HEK293T (cell line): ENCODE measurements around the gene TANC1.

Experiments used
- CTCF ChIA-PET: fragments of 350-600 bp; formaldehyde crosslinking; extraction: SDS; loops from one replicate; lab custom pipeline; 2021; ENCODE audit warnings: antibody characterized with exemption, inconsistent platforms; lab: Yijun Ruan, JAX
- POLR2A ChIA-PET: fragments of 350-600 bp; formaldehyde crosslinking; extraction: SDS; loops from one replicate; lab custom pipeline; 2020; ENCODE audit warnings: antibody characterized with exemption, inconsistent platforms; lab: Yijun Ruan, JAX
- DNase-seq: peaks from one replicate; pipeline ENCODE4 v3.0.0; 2012; ENCODE audit warnings: mixed read lengths; ENCODE audit errors: extremely low spot score
- ARNT ChIP-seq: fragments of 450-650 bp; IDR thresholded peaks from 2 replicates; pipeline ENCODE4 v1.6.1; 2017; ENCODE audit warnings: mild to moderate bottlenecking
- BHLHE40 ChIP-seq: fragments of 450-650 bp; IDR thresholded peaks from 2 replicates; pipeline ENCODE4 v1.6.1; 2016; ENCODE audit warnings: mild to moderate bottlenecking, moderate library complexity, borderline replicate concordance
- CTBP1 ChIP-seq: fragments of 450-650 bp; IDR thresholded peaks from 2 replicates; pipeline ENCODE4 v1.6.1; 2016; ENCODE audit warnings: borderline replicate concordance
- ELF4 ChIP-seq: fragments of 450-650 bp; IDR thresholded peaks from 2 replicates; pipeline ENCODE4 v1.6.1; 2017; ENCODE audit warnings: antibody characterized with exemption
- FOXA1 ChIP-seq: fragments of 450-650 bp; IDR thresholded peaks from 2 replicates; pipeline ENCODE4 v1.6.1; 2016; ENCODE audit warnings: mild to moderate bottlenecking
- FOXK2 ChIP-seq: fragments of 450-650 bp; IDR thresholded peaks from 2 replicates; pipeline ENCODE4 v1.6.1; 2016; ENCODE audit warnings: mild to moderate bottlenecking
- FOXM1 ChIP-seq: fragments of 450-650 bp; IDR thresholded peaks from 2 replicates; pipeline ENCODE4 v1.6.1; 2017; ENCODE audit warnings: mild to moderate bottlenecking, borderline replicate concordance
- HDGF ChIP-seq: fragments of 450-650 bp; IDR thresholded peaks from 2 replicates; pipeline ENCODE4 v1.6.1; 2017; ENCODE audit warnings: antibody characterized with exemption, borderline replicate concordance
- L3MBTL2 ChIP-seq: fragments of 450-650 bp; conservative IDR thresholded peaks from 2 replicates; pipeline ENCODE4 v1.6.1; 2016; ENCODE audit warnings: mild to moderate bottlenecking
- LEF1 ChIP-seq: fragments of 450-650 bp; IDR thresholded peaks from 2 replicates; pipeline ENCODE4 v1.6.1; 2017; ENCODE audit warnings: mild to moderate bottlenecking, borderline replicate concordance
- NFRKB ChIP-seq: fragments of 450-650 bp; IDR thresholded peaks from 2 replicates; pipeline ENCODE4 v1.6.1; 2016; ENCODE audit warnings: mild to moderate bottlenecking, moderate library complexity
- SP1 ChIP-seq: fragments of 450-650 bp; IDR thresholded peaks from 2 replicates; pipeline ENCODE4 v1.6.1; 2017
- SUZ12 ChIP-seq: fragments of 450-650 bp; IDR thresholded peaks from 2 replicates; pipeline ENCODE4 v1.6.1; 2016; ENCODE audit warnings: mild to moderate bottlenecking
- TARDBP ChIP-seq: fragments of 450-650 bp; IDR thresholded peaks from 2 replicates; pipeline ENCODE4 v1.6.1; 2016
- ZNF384 ChIP-seq: fragments of 450-650 bp; IDR thresholded peaks from 2 replicates; pipeline ENCODE4 v1.6.1; 2016
- TF ChIP-seq, protein P1 (sequence below): fragments of 450-650 bp; IDR thresholded peaks from 2 replicates; pipeline ENCODE4 v1.6.1; 2016

Gene TANC1

DNA sequence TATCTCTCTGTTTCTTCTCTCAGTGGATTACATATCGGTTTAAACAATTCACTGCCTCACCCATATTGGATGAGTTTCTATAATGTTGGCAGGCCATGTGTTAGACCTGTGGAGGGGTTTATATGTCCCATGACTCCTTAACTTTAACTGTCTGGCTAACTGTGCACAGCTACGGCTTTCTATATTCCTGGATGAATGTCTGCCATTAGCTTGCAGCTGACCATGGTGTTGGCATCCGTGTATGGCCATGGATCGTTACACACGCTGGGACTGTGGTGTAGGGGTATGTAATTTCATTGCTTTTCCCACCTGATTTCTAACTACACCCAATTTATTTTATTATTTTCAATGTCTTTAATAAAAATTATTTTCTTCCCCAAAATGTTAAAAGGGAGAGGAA is 3.3 kb upstream of the TANC1 start:
- CTCF ChIA-PET = interaction anchor here (1.7 kb wide), 1 partner anchor 12 kb away, joined by 3 read pairs; no protein-coding TSS in a partner anchor
- DNase-seq = no peak
- TF ChIP-seq CTBP1 (no peak), SUZ12 (no peak), L3MBTL2 (no peak), BHLHE40 (no peak), FOXA1 (no peak), NFRKB (no peak), ELF4 (no peak), LEF1 (no peak), SP1 (no peak), TARDBP (no peak), FOXK2 (no peak), ARNT (no peak)
- TF ChIP-seq, protein P1, sequence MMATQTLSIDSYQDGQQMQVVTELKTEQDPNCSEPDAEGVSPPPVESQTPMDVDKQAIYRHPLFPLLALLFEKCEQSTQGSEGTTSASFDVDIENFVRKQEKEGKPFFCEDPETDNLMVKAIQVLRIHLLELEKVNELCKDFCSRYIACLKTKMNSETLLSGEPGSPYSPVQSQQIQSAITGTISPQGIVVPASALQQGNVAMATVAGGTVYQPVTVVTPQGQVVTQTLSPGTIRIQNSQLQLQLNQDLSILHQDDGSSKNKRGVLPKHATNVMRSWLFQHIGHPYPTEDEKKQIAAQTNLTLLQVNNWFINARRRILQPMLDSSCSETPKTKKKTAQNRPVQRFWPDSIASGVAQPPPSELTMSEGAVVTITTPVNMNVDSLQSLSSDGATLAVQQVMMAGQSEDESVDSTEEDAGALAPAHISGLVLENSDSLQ = no peak
- POLR2A ChIA-PET = interaction anchor here (1.2 kb wide), 1 partner anchor 11 kb away, joined by 5 read pairs; no protein-coding TSS in a partner anchor

DNA sequence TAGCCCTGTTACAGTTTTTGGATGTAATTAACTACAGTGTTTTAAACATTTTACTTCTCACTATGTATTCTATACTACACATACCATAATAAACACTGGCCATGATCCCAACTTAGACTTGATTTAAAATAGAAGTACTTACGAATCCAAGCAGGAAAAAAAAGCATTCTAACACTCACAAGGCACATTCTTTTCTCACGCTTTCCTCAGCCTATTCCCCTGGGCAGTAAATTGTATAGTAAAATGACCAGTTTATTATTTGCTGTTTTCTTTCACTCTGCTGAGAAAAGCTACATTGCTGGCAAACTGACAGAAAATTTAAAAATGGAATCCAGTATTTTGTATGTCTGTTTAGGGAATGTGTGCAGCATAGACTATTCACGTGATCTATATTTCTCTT is 2.8 kb upstream of the TANC1 start:
- TF ChIP-seq FOXM1 = no peak
- no peak for TF ChIP-seq HDGF
- TF ChIP-seq ELF4 = no peak
- no peak for TF ChIP-seq L3MBTL2
- TF ChIP-seq SP1 = no peak
- TF ChIP-seq, protein P1 = no peak
- TF ChIP-seq BHLHE40 = no peak
- no peak for DNase-seq
- ChIA-PET POLR2A (interaction anchor here (1.2 to 1.8 kb wide), 2 partner anchors 12 to 159 kb away, joined by 5 read pairs; no protein-coding TSS in a partner anchor), CTCF (interaction anchor here (1.7 kb wide), 1 partner anchor 13 kb away, joined by 3 read pairs; no protein-coding TSS in a partner anchor)

DNA sequence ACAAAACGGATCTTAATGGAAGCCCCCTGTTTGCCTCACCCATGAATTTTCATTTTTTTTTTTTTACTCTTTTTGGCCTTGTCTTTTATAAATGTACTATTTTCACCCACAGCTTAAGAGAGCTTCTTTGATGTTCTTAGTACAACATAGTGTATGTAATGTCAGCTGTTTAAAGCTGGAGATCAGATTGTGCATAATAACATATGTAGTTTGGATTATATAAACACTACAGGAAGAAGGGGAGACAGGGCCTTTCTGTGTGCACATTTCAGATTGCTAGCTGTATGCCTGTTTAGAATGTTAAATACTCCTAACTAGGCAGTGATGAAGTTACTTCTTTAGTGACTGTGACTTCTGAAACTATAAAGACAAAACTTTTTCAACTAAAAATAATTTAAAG is 2.1 kb upstream of the TANC1 start:
- ChIA-PET POLR2A (interaction anchor here (1.2 to 1.8 kb wide), 2 partner anchors 13 to 158 kb away, joined by 5 read pairs; no protein-coding TSS in a partner anchor), CTCF (interaction anchor here (1.0 to 1.7 kb wide), 3 partner anchors 11 to 85 kb away, joined by 3 to 5 read pairs (median 3); no protein-coding TSS in a partner anchor)
- no peak for TF ChIP-seq FOXA1
- no peak for TF ChIP-seq ZNF384
- TF ChIP-seq ARNT = no peak
- no peak for TF ChIP-seq SP1
- TF ChIP-seq L3MBTL2 = no peak
- no peak for TF ChIP-seq HDGF
- no peak for TF ChIP-seq BHLHE40
- TF ChIP-seq LEF1 = no peak
- no peak for TF ChIP-seq ELF4
- TF ChIP-seq, protein P1 = no peak
- no peak for TF ChIP-seq NFRKB
- TF ChIP-seq FOXK2 = no peak
- TF ChIP-seq CTBP1 = no peak
- DNase-seq = no peak

DNA sequence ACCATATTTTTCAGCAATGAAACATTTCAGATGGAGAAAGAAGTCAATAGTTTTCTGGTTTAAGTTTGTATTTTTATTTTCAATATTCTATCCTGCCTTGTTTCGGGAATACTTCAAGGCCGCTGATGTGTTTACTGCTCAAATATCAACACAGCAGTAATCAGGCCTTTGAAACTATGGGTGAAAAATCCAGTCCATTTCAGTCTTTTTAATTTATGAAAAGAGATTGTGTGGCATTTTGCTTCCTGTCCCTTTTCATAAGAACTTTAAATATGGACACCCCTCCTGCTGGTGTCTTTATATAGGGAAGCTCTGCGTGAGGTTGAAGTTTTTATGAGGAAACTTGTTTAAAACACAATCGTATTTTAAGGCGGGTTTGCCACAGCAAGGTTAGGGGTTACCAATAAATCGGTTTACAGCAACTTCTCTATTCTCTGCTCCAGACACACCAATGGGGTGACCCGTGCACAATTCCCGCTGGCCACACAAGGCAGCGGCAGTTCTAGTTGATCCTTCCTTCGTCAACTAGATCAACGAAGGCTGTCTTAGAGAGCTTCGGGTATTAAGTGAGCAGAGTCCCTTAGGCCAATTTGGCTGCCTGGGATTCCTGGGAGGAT is 1.2 kb upstream of the TANC1 start:
- TF ChIP-seq, protein P1 = peak; percentile 87
- TF ChIP-seq BHLHE40 (no peak), L3MBTL2 (peak; percentile 21), ZNF384 (no peak), SUZ12 (no peak), HDGF (no peak), TARDBP (no peak), FOXA1 (no peak), SP1 (no peak), LEF1 (no peak), CTBP1 (peak; percentile 91; the same call in 1 of the 2 replicates), ARNT (peak; percentile 83), NFRKB (no peak), FOXK2 (no peak), ELF4 (no peak), FOXM1 (peak; percentile 81)
- POLR2A ChIA-PET = interaction anchor here (0.6 to 2.6 kb wide), 11 partner anchors 8 to 157 kb away, joined by 3 to 12 read pairs (median 5); no protein-coding TSS in a partner anchor
- peak; percentile 39 for DNase-seq
- CTCF ChIA-PET = interaction anchor here (1.0 to 1.6 kb wide), 3 partner anchors 12 to 84 kb away, joined by 3 to 5 read pairs (median 3); no protein-coding TSS in a partner anchor
